T-helper 1 cell treated with Interleukin-12 subunit alpha and Interleukin-12 subunit beta and Interleukin-4 antibody, amounts not matched to agents 30 μg/mL and 1 μg/mL, for 36 hours (primary cell): ENCODE data around the gene CHCT1.
"Not testable (repeated sequence)": the region's sequence is repeated elsewhere in the genome, so short reads cannot be mapped to it uniquely, and the experiment has no call there.

Source experiments
- H3K27ac Mint-ChIP-seq: one replicate; pipeline ENCODE4 v1.8.0; 2021; ENCODE audit warnings: mild to moderate bottlenecking, mixed read lengths
- H3K27me3 Mint-ChIP-seq: one replicate; pipeline ENCODE4 v1.8.0; 2021; ENCODE audit warnings: low read depth, mixed read lengths
- H3K36me3 Mint-ChIP-seq: one replicate; pipeline ENCODE4 v1.8.0; 2021; ENCODE audit warnings: low read depth, mixed read lengths
- H3K4me1 Mint-ChIP-seq: one replicate; pipeline ENCODE4 v1.8.0; 2021; ENCODE audit warnings: low read depth, mixed read lengths
- H3K4me3 Mint-ChIP-seq: one replicate; pipeline ENCODE4 v1.8.0; 2021; ENCODE audit warnings: mild to moderate bottlenecking, moderate library complexity, mixed read lengths
- H3K9me3 Mint-ChIP-seq: one replicate; pipeline ENCODE4 v1.8.0; 2021; ENCODE audit warnings: mixed read lengths

Gene CHCT1

GRCh38 chr17:60422162-60422665, at the start of gene CHCT1:
Gene CHCT1 (plus strand): TSS chr17:60422489. CDS start chr17:60422593, 104 bp downstream.
- H3K4me1 Mint-ChIP-seq, result peaks cover 5% of the 10 kb centered on the region
- H3K36me3 Mint-ChIP-seq, result no peaks in the 10 kb centered on the region
- peak within 1 kb of the TSS; percentile 58 for H3K27ac Mint-ChIP-seq
- no peaks in the 10 kb centered on the region for H3K9me3 Mint-ChIP-seq
- peak within 1 kb of the TSS; percentile 77 for H3K4me3 Mint-ChIP-seq
- peaks cover 7% of the 10 kb centered on the region for H3K27me3 Mint-ChIP-seq

DNA sequence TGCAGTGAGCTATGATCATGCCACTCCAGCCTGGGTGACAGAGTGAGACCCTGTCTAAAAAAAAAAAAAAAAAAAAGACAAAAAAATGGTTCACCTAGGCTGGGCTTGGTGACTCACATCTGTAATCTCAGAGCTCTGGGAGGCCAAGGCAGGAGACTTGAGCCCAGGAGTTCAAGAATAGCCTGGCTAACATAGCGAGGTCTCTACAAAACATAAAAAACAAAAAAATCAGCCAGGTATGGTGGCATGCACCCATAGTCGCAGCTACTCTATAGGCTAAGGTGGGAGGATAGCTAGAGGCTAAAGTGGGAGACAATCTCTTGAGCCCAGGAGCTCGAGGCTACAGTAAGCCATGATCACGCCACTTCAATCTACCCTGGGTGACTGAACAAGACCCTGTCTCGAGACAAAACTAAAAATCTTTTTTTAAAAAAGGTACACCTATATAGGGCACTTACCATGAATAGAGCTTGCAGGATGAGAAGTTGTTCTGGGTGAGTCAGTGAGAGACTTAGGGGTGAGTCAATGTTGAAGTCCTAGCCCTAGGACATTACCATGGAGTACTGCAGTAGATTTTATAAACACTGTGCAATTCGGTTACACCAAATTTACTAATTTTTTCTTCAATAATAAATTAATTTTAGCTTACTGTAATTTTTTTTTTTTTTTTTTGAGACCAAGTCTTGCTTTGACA, 49.4 kb upstream of the CHCT1 start:
- Mint-ChIP-seq H3K27ac (peak overlapping the region; percentile 15), H3K4me1 (peaks cover 14% of the 10 kb centered on the region), H3K27me3 (no peaks in the 10 kb centered on the region), H3K36me3 (peaks cover 5% of the 10 kb centered on the region), H3K9me3 (no peaks in the 10 kb centered on the region), H3K4me3 (no peak overlapping the region)

DNA sequence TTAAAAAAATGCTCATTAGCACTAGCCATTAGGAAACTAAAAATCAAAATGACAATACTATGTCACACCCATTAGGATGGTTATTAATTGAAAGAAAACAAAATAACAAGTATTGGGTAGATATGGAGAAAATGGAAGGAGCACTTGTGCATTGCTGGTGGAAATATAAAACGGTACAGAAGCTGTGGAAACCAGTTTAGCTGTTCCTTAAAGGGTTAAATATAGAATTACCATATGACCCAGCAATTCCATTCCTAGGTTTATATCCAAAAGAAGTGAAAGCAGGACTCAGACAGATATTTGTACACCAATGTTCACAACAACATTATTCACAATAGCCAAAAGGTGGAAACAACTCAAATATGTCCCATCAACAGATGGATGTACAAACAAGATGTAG, 44.1 kb upstream of the CHCT1 start:
- not testable (repeated sequence) for H3K27ac Mint-ChIP-seq, H3K4me3 Mint-ChIP-seq, H3K27me3 Mint-ChIP-seq, H3K9me3 Mint-ChIP-seq, H3K4me1 Mint-ChIP-seq
- H3K36me3 Mint-ChIP-seq, result peaks cover 11% of the 10 kb centered on the region

DNA sequence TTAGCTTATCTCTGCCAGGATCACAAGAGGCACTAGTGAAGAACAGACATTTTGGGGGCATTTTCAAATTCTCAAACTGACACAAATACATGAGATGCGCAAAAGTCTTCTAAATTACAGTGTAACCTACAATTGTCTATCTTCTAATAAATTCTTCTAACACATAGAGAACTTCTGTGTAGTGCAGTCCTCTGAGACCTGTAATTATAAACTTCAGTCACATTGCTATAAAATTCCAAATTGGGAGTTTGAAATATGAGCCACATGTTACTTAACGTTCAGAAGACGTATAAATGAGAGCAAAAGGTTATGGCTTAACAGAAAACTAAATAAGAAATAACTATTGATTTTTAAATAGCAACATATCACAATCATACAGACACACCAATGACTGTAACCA, 42.8 kb upstream of the CHCT1 start:
- not testable (repeated sequence) for H3K27me3 Mint-ChIP-seq, H3K9me3 Mint-ChIP-seq, H3K4me3 Mint-ChIP-seq, H3K27ac Mint-ChIP-seq
- Mint-ChIP-seq H3K36me3 (peaks cover 12% of the 10 kb centered on the region), H3K4me1 (peaks cover 15% of the 10 kb centered on the region)

- peaks cover 12% of the 10 kb centered on the region for H3K36me3 Mint-ChIP-seq
- no peaks in the 10 kb centered on the region for H3K9me3 Mint-ChIP-seq
- no peak overlapping the region for H3K27ac Mint-ChIP-seq
- H3K4me3 Mint-ChIP-seq, result no peak overlapping the region
- no peaks in the 10 kb centered on the region for H3K27me3 Mint-ChIP-seq
- H3K4me1 Mint-ChIP-seq, result peaks cover 24% of the 10 kb centered on the region
These were observed 40.3 kb upstream of the CHCT1 start for GRCh38 chr17:60381958-60382357.

- H3K9me3 Mint-ChIP-seq, result no peaks in the 10 kb centered on the region
- no peak overlapping the region for H3K4me3 Mint-ChIP-seq
- peaks cover 10% of the 10 kb centered on the region for H3K36me3 Mint-ChIP-seq
- peaks cover 27% of the 10 kb centered on the region for H3K4me1 Mint-ChIP-seq
- H3K27ac Mint-ChIP-seq, result no peak overlapping the region
- H3K27me3 Mint-ChIP-seq, result no peaks in the 10 kb centered on the region
These were observed 38.9 kb upstream of the CHCT1 start for GRCh38 chr17:60383379-60383778.

- not testable (repeated sequence) for H3K27ac Mint-ChIP-seq, H3K4me3 Mint-ChIP-seq, H3K9me3 Mint-ChIP-seq, H3K27me3 Mint-ChIP-seq, H3K36me3 Mint-ChIP-seq
- peaks cover 32% of the 10 kb centered on the region for H3K4me1 Mint-ChIP-seq
These were observed 37.4 kb upstream of the CHCT1 start for GRCh38 chr17:60384921-60385320.

- peaks cover 8% of the 10 kb centered on the region for H3K36me3 Mint-ChIP-seq
- no peak overlapping the region for H3K27ac Mint-ChIP-seq
- H3K27me3 Mint-ChIP-seq, result no peaks in the 10 kb centered on the region
- no peaks in the 10 kb centered on the region for H3K9me3 Mint-ChIP-seq
- H3K4me1 Mint-ChIP-seq, result peaks cover 43% of the 10 kb centered on the region
- no peak overlapping the region for H3K4me3 Mint-ChIP-seq
These were observed 35.9 kb upstream of the CHCT1 start for GRCh38 chr17:60386147-60387058.

DNA sequence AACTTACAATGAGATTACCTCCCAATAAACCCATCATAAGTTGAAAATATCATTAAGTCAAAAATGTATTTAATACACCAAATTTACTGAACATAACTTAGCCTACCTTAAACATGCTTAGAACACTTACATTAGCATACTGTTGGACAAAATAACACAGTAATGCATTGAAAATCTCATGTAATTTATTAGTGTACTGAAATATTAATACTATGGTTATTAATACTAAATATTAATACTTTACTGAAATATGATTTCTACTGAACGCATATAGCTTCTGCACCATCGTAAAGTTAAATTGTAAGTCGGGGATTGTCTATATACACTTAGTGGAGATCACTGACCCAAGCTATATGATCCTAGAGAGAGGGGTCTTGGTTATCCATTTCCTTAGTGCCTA, 34.6 kb upstream of the CHCT1 start:
- Mint-ChIP-seq H3K4me3 (no peak overlapping the region), H3K27ac (no peak overlapping the region), H3K9me3 (no peaks in the 10 kb centered on the region), H3K4me1 (peaks cover 39% of the 10 kb centered on the region), H3K27me3 (no peaks in the 10 kb centered on the region), H3K36me3 (peaks cover 2% of the 10 kb centered on the region)

- no peaks in the 10 kb centered on the region for H3K36me3 Mint-ChIP-seq
- H3K27ac Mint-ChIP-seq, result no peak overlapping the region
- H3K4me3 Mint-ChIP-seq, result no peak overlapping the region
- no peaks in the 10 kb centered on the region for H3K27me3 Mint-ChIP-seq
- no peaks in the 10 kb centered on the region for H3K9me3 Mint-ChIP-seq
- H3K4me1 Mint-ChIP-seq, result peaks cover 42% of the 10 kb centered on the region
These were observed 33.5 kb upstream of the CHCT1 start for GRCh38 chr17:60388742-60389141.

DNA sequence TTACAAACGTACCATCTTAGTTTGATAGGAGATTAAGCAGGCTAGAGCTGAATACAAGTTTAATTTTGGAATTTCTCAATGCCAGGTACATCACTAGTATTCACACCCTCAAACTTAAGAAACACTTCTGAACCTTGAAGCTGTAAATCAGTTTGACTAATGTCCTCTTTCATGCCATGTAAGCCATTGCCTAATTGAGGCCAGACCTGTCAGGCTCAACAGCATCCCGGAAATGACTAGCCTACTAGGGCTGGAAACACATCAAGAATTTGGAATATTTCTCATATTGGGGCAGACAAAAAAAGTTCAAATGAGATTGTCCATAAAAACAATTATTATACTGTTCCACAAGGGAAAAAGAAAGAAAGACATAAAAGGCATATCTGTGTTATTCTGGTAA, 32.1 kb upstream of the CHCT1 start:
- Mint-ChIP-seq H3K4me3 (peak overlapping the region; percentile 95), H3K36me3 (no peaks in the 10 kb centered on the region), H3K27ac (no peak overlapping the region), H3K27me3 (no peaks in the 10 kb centered on the region), H3K4me1 (peaks cover 42% of the 10 kb centered on the region), H3K9me3 (no peaks in the 10 kb centered on the region)

- Mint-ChIP-seq H3K4me3 (peak overlapping the region; percentile 95), H3K27ac (peak overlapping the region; percentile 98), H3K27me3 (no peaks in the 10 kb centered on the region), H3K4me1 (peaks cover 43% of the 10 kb centered on the region), H3K36me3 (no peaks in the 10 kb centered on the region), H3K9me3 (no peaks in the 10 kb centered on the region)
These were observed 31.3 kb upstream of the CHCT1 start for GRCh38 chr17:60390925-60391470.

DNA sequence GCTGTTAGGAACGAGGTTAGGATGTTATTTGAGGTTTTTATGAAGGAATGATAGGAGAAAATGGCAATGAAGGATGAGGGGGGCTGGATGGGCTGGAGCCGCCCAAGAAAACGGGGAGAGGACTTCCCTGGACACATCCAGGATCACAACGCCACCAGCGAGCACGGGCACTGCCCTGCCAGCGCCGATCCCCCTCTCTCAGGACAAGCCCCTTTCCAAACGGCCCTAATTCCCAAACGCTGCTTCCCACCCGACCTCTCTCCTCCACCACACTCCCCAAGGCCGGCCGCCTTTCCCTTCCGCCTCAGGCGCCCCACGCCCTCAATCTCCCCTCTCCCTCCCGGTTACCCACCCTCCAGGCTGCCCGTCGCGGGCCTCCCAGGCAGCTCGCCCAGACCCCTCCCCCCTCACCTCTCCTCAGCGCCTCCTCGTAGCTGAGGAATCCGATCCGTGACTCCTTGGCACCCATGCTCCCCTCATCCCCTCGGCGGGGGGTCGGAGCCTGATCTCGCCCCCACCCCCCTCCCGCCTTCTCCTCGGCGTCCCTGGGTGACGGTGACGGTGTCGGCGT, 30.7 kb upstream of the CHCT1 start:
- H3K27ac Mint-ChIP-seq, result peak overlapping the region; percentile 98
- no peaks in the 10 kb centered on the region for H3K27me3 Mint-ChIP-seq
- H3K9me3 Mint-ChIP-seq, result no peaks in the 10 kb centered on the region
- peak overlapping the region; percentile 95 for H3K4me3 Mint-ChIP-seq
- H3K36me3 Mint-ChIP-seq, result no peaks in the 10 kb centered on the region
- peaks cover 41% of the 10 kb centered on the region for H3K4me1 Mint-ChIP-seq

GRCh38 chr17:60392042-60392844, 30.0 kb upstream of the CHCT1 start, which contains the start of gene USP32:
Gene USP32 (minus strand): TSS chr17:60392133. CDS start chr17:60391939, 194 bp downstream.
- Mint-ChIP-seq H3K4me3 (peak within 1 kb of the TSS; percentile 95), H3K27ac (peak within 1 kb of the TSS; percentile 98), H3K4me1 (peaks cover 40% of the 10 kb centered on the region), H3K27me3 (no peaks in the 10 kb centered on the region), H3K9me3 (no peaks in the 10 kb centered on the region), H3K36me3 (no peaks in the 10 kb centered on the region)
